GM19452 (cell line): Measurements from ENCODE around the gene PTGDR.

Experiments
- ATAC-seq: cut with Tn5 transposase; IDR thresholded peaks from one replicate; pipeline ENCODE4 v1.9.1; 2021; ENCODE audit not compliant: unreplicated experiment

Gene PTGDR, protein sequence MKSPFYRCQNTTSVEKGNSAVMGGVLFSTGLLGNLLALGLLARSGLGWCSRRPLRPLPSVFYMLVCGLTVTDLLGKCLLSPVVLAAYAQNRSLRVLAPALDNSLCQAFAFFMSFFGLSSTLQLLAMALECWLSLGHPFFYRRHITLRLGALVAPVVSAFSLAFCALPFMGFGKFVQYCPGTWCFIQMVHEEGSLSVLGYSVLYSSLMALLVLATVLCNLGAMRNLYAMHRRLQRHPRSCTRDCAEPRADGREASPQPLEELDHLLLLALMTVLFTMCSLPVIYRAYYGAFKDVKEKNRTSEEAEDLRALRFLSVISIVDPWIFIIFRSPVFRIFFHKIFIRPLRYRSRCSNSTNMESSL

DNA sequence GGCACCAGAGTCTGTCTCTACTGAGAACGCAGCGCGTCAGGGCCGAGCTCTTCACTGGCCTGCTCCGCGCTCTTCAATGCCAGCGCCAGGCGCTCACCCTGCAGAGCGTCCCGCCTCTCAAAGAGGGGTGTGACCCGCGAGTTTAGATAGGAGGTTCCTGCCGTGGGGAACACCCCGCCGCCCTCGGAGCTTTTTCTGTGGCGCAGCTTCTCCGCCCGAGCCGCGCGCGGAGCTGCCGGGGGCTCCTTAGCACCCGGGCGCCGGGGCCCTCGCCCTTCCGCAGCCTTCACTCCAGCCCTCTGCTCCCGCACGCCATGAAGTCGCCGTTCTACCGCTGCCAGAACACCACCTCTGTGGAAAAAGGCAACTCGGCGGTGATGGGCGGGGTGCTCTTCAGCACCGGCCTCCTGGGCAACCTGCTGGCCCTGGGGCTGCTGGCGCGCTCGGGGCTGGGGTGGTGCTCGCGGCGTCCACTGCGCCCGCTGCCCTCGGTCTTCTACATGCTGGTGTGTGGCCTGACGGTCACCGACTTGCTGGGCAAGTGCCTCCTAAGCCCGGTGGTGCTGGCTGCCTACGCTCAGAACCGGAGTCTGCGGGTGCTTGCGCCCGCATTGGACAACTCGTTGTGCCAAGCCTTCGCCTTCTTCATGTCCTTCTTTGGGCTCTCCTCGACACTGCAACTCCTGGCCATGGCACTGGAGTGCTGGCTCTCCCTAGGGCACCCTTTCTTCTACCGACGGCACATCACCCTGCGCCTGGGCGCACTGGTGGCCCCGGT lies at the start of gene PTGDR:
Gene PTGDR, plus strand, starts transcription at position 198 of the 778 bp plus-strand sequence. Its CDS starts 117 bp downstream, at position 315.
- no peak for ATAC-seq

DNA sequence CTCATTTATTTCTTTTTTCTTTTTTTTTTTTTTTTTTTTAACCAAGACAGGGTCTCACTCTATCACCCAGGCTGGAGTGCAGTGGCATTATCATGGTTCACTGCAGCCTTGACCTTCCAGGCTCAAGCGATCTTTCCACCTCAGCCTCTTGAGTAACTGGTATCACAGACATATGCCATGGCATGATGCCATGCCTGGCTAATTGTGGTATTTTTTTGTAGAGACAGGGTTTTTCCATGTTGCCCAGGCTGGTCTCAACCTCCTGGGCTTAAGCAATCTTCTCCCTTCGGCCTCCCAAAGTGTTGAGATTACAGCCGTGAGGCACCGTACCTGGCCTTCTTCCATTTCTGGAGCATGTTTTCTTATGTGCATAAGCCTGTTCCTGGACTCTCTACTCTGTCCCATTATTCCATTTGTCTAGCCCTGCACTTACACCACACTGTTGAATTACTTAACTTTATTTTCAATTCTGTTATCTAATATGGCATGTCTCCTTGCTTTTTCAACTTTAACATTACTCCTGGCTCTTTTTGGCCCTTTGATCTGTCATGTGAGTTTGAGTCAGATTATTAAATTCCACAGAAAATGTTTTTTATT lies 47.9 kb upstream of the PTGDR start:
- no peak for ATAC-seq

DNA sequence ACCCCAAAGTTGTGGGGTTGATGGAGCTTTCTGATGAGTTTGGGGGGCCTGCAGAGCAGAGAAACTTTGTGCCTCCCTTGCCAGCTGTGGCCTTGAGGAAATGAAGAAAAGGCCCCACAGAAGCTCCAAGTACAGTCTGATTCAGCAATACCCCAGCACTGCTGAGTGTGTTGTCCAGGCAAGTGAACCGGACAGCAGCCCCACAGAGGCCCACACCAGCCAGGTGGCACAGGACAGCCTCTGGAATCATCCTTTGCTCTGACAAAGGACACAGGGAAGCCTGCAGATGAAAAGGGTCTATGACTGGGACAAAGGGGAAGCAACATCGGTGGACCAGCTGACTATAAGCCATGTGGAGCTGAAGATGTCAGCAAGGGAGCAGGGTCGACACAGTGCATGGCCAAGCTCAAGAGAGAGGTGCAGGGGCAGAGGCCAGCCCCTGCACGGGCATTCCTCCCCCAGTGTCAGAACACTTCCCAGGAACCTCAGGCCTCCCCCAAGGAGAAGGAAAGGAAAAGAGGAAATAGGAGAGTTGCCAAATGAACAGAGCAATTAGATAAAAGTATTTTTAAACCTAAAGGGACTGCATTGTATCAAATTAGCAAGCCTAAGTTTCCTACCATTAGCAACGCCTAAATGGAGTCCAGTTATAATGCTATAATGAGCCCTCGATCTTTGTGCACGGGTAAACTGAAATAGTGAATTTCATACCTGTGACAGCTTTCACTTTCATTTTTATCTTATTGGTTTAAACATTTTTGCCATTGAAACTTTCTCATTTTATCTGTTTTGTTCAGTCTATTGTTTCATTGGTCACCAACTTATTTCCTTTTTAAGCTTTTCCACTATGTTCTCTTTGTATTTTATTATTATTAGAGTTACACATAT lies 46.3 kb upstream of the PTGDR start:
- no peak for ATAC-seq

DNA sequence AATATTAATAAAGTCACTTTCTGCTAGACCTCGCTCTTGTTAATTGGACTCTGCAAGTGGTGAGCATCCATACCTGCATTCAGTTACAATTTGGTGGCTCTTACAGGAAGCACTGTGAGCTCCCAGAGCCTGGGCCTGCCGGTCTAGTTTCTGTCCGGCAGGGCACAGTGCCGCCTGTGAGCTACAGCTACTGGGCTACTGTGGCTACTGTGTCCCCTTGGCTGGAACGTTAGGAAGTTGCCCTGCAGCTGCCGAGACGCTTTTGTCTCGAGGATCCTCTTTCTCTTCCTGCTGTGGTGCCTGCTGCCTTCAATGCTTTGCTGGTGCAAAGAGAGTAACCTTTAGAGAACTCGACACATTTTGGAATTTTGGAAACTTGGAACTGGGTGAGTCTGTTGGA lies 44.6 kb upstream of the PTGDR start:
- no peak for ATAC-seq

DNA sequence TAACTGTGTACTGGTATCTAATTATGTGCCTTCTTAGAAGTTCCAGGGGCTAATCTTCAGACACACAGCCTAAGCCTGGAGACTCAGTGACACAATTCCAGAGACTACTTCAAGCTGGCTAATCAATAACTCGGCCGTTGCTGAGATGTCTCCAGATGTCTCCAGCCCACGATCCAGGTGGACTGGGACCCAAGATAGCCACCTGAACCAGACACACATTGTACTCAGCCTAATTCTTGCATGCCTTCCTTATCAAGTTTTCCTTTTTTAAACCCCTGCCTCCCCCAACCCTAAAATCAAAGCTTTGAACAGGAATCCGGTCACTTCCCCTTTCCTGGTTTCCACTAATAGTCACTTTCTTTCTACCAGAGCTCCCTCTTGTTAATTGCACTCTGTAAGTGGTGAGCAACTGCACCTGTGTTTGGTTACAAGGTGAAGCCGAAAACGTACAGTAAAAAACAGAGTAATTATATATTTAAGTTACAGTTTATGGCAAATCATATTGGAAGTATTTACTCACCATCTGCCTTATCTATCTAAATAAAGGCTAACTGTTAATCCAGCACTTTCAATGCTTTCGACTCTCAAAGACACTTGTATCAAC lies 39.8 kb upstream of the PTGDR start:
- no peak for ATAC-seq

DNA sequence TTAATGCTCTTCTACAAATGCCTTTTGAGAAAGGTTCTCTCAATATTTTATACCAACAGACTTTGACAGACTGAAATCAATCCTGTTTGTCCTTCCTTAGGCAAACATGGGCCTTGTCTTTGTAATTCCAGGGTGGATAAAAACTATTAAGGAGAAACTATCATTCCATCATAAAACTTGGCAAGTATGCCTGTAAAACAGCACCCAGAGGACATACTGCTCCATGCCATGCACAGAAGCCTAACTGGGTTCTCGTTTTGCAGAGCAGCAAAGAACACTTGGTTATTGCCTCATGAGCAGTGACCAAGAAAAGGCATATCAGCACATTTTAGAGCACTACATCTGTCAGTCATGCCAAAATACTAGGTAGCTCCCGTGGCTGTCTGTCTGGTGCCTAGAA lies 33.8 kb upstream of the PTGDR start:
- no peak for ATAC-seq

DNA sequence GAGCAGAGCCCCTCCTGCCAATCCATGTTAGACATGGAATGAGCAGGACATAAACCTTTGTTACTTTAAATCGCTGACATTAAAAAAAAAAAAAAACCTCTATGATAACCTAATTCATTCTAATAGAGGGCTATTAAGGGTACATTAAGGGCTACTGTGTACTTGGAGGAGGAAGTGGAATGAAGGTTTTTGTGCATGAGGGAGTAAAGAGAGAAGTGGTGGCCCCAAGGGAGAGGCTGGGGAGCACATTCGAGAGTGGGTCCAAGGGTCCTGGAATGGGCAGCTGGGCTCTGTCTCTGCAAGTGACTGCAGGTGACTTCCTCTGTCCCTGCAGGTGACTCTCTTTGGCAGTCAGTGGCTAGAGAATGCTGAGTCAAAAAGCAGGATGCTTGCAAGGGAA lies 32.1 kb upstream of the PTGDR start:
- ATAC-seq = no peak

DNA sequence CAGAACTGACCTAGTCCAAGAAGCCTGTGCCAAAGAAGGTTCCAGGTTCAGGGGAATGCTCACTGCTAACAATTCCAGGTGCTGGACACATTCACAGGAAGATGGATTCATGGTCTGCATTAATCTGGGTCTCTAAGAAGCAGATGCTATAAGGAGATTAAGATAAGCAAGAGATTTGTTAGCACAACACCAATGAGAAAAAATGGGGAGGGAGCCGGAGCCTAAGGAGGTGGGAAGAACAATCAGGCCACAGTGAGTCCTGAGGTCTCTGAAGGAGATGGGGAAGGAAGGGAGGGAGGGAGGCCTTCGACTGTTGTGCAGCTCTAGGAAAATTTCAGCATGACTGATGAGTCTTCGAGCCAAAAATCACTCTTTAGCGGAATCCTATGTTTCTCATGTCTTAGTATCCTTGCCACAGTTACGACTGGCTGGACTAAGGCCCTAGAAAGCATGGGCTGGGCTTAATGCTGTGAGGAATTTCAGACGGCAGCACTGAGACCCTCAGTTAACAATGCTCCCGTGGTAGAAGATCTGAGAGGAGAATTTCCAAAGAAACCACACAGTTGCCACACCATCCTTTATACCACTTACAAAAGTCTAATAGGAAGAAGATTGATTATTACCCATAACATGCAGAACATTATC lies 31.5 kb upstream of the PTGDR start:
- ATAC-seq = no peak

DNA sequence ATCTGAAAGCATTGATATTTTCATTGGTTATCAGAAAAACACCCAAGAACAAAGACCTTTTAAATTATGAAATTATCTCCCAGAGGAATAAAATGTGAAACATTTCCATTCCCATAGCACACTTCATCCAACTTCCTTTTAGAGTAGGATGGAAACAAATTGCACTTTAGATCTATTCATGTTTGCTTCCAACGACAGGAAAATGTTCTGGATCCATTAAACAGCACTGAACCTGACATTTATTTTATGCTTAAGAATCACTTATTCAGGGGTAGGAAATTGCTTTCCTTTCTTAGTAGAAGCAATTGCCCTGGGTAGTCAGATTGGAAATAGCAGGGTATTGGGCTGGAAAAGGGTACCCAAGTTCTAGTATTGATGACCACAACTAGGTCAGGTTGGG lies 28.8 kb upstream of the PTGDR start:
- ATAC-seq = no peak

DNA sequence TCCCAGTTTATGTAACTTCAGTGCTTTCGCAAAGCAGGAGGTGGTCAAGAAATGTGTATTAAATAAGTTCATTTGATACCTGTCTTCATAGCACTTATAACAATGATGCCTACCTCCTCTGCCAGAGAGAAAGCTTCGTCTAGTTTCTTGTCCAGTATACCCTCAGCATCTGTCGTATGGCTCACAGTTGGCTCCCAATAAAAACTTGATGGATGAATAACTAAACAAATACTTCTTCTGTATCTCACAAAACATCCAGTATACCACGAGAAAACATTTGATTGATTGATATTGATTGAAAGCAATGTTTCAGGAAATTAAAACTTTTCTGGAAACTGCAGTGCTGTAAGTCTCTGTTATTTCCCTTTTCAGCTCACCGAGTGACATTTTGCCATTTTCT lies 26.9 kb upstream of the PTGDR start:
- ATAC-seq = no peak

DNA sequence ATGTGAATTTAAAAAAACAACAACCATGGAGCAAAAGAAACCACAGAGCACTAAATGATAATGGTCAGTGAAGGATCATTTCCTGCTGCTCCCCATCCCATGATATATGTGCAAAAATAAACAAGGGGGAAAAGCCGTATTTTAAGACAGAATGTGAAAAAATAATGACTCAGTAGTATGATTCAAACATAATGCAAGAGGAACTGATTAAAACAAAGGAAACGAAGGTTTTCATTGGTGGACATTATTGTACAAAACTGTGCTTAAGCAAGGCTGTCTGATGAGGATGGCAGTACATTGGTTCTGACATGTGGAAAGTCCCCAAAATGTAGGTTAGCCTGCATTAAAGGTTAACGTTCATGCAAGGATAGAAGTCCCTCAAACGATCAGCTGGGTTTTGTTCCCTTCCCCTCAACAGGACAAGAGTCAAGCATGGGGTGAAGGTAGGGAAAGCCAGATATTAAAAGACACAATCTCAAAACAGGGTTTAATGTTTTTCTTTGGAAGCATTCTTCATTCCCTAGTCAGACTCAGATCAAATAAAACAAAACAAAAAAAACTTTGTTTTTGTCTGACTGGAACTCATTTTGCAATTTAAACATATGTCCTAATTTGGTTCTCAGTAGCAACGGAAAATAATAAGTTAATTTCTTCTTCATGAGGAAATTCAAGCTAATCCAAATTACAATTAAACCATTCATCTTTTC lies 26.3 kb upstream of the PTGDR start:
- ATAC-seq = no peak

DNA sequence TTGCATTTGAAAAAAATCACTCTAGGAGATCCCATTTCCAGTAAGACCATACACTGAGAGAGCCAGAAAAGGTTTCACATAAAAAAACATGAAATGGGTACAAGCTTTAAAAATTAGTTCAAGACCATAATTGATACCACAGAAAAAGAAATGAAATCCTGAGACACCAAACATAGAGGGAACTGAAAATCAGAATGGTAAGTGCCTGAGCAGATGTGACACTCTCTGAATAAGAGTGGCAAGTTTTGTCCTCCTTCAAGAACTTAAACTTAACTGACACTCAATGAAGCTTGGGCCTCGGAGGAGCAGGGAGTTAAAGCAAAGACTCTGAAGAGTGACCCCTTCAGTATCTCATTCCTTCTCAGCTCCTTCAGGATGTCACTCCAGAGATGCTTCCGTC lies 23.2 kb upstream of the PTGDR start:
- peak; percentile 58 for ATAC-seq

DNA sequence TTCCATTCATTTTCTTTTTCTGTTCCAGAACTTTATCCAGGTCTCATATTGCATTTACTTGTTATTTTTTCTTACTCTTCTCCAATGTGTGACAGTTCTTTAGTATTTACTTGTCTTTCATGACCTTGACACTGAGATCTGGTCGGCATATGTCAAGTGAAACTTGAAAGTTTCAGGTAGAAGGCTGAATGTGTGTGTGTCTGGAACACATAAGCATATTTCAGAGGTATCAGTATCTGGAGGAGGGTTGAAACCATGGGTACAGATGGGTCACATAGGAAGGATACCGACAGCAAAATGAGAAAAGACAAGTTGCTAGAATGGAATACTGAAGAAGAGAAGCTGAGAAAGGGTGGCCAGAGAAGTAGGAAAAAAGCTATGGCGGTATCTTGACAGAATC lies 22.5 kb upstream of the PTGDR start:
- peak; percentile 54 for ATAC-seq

DNA sequence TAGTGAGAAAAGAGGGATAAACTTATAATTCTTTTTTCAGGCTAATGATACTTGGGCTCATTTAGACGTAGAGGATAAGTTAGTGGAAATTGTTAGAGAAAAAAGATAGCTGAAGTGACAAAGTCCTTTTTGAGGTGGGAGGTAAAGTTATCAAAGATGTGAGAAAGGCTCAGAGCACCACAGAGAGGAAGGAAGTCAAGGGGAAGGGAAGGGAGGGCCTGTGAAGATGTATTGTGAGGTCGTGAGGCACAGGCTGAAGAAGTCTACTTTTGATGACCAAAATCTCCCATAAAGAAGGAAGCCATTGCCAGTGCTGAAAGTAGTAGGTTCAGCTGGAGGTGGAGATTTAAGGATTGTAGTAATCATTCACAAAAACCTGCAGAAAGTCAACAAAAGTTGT lies 19.4 kb upstream of the PTGDR start:
- ATAC-seq = no peak

DNA sequence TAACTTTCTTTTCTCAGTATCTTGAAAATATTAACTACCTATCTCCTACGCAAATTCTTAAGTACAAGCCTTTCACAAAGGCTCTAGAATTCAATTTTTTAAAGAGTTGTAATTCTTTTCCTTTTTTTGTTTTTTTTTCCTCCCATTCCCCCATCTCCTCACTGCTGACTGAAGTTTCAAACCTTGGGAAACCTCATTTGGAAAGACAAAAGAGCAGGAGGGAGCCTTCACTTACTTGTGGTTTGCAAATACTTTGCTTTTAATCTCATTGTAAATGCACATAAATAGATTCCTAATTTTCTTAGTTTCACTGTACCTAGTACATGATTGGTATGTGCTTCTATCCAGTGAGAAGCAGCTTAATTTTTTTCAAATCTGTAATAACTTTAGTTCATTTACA lies 15.8 kb upstream of the PTGDR start:
- ATAC-seq = no peak

DNA sequence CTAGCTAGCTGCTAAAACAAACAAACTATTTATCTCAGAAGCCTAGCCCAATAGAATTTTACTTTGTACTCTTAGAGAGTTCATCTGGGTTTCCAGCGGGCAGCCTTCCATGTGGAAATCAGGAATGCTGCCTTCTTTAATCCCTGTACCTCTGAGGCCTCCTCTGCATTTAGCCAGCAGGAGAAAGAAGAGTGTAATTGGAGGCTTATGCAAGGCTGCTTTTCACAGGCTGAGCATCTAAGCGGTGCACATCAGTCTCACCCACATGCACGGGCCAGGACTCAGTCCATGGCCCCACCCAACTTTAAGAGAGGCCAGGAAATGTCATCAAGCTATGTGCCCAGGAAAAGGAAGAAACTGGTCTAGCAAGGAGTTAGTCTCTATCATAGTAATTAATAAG lies 14.0 kb upstream of the PTGDR start:
- ATAC-seq = no peak

DNA sequence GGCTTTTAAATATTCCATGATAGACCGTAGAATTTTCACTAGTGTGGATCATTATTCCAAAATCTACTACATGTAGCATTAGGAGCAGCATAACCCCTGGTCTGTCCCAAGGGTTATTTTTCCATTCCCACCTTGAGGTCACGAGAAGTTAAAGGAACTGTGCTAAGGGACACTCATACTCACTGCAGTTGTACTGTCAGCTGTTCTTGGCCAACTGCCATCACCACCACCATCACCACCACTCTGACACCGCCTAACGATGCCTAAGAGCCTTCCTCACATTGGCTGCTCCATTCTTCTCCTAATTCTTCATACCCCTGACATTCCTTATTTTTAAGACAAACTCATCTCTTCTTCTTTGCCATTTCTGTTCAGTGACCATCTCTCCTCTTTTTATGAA lies 13.4 kb upstream of the PTGDR start:
- no peak for ATAC-seq

DNA sequence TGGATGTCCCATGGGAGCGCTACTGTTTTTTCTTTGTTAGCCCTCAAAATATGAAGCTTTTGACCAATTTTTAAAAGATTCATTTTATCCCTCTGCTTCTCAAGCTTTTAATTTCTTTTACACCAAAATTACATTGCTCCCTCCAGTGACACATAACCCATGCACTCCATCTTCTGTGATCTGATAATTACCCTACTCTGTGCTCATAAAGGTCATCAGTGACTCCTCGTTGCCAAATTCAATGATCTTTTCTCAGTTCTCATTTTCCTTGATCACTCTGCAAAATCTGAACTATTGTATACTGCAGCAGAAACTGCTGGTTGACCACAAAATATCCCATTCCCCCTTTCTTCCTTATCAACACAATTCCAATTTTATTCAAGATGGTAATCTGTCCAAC lies 8.7 kb upstream of the PTGDR start:
- no peak for ATAC-seq

DNA sequence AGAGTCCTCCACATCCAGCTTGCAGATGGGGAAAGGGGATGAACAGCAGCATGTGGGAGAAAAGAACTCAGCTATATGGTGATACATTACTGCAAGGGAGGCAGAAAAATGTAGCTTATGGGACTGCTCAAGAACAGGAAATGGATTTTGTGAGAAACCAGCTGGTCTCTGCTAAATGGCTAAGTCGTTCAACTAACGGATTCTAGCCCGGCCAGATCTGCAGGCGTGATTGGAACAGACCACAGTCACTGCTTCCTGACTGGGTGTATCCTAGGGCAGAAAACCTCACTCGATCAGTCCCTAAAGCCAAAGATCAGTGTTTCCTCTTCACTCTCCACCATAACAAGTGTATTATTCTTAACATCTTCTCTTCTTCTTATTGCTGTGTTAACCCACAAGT lies 8.1 kb upstream of the PTGDR start:
- ATAC-seq = no peak

DNA sequence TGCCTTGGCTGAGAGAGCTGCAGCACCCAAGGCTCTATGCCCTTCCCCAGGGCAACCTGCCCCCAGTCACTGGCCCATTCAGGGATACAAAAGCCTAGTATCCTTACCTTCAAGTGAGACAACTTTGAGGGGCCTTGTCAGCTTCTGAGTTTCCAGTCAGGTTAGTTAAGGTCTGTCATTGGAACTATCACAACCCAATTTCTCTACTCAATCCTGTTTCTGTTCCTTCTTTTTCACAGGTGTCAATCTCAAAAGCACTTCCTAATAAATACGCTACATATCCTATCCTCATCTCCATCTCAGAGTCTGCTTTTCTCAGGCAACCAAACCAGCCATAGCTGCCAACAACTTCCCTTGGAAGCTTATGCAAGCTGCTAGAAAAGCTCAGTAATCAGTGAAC lies 4.9 kb upstream of the PTGDR start:
- no peak for ATAC-seq
